Right kidney (tissue), 1 donor: ENCODE data around the gene RNF20.
A peak's percentile ranks its signal among the peaks of the same experiment; 100 is the strongest.
"Not testable (repeated sequence)": the region's sequence is repeated elsewhere in the genome, so short reads cannot be mapped to it uniquely, and the experiment has no call there.

Experiments
- DNase-seq: peaks from one replicate; pipeline ENCODE4 v3.0.0-alpha.2; 2016

Gene RNF20

GRCh38 chr9:101528015-101528414 lies 5.6 kb upstream of the RNF20 start:
- no peak for DNase-seq

- peak; percentile 18 for DNase-seq
Measured at GRCh38 chr9:101530076-101530711, 3.5 kb upstream of the RNF20 start.

GRCh38 chr9:101536351-101536750 lies 2.7 kb downstream of the RNF20 start:
- no peak for DNase-seq

DNA sequence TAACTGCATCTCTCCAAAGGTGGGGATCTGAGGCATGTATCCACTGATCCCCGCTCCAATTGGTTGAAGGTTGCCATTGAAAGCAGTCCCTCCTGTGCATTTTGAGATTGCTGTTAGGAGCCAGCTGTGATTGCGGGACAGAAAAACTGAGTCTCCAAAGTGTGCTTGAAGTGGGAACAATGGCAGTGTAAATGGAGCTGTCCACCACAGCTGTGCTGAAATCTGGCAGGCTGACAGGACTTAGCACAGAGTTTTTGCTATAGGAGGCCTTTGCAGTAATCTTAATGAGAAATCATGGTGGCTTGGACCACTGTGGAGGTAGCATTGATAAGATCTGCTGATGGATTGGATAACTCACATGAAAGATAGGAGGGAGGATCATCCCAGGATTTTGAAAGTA lies 3.3 kb downstream of the RNF20 start:
- DNase-seq: no peak

- DNase-seq: no peak
Measured at GRCh38 chr9:101540069-101540468, 6.4 kb downstream of the RNF20 start.

DNA sequence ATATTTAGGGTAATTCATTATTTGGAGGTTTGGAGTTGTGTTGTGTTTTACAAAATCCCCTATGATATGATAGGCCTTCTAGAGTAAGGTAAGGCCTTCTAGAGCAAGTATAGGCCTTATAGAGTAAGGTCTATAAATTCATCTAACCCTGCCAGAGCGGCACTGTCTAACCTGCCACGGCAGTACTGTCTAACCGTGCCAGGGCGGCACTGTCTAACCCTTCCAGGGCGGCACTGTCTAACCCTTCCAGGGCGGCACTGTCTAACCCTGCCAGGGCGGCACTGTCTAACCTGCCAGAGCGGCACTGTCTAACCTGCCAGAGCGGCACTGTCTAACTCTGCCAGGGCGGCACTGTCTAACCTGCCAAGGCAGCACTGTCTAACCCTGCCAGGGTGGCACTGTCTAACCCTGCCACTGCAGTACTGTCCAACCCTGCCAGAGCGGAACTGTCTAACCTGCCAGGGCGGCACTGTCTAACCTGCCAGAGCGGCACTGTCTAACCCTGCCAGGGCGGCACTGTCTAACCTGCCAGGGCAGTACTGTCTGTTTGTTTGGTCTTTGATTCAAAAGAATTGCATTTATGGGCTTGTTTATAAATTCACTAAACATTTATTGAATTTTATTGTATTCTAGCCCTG lies 9.6 kb downstream of the RNF20 start:
- DNase-seq: no peak

GRCh38 chr9:101549472-101550098 lies 15.9 kb downstream of the RNF20 start:
- not testable (repeated sequence) for DNase-seq

- DNase-seq: no peak
Measured at GRCh38 chr9:101561740-101562139, 28.1 kb downstream of the RNF20 start.

DNA sequence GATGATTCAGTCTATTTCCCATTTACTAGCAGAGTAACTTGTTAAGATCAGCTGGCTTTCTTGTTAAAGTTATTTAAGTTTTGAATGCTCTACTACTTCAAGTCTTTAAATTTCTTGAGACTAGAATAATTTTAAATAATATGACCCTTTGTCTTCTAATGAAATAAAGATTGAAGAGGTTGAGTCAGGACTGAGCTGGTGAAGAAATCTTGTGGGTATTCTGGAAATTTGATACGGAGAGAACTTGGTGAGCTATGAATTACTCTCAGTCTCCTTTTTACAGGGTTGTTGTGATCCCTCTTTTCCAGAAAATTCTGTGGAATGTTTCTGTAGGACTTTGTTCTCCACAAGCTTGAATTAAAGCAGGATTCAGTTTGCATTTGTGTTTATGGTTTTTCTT lies 29.3 kb downstream of the RNF20 start:
- no peak for DNase-seq

GRCh38 chr9:101564252-101564651 lies 30.6 kb downstream of the RNF20 start:
- DNase-seq: no peak

- no peak for DNase-seq
Measured at GRCh38 chr9:101566904-101567724, 33.5 kb downstream of the RNF20 start.

- no peak for DNase-seq
Measured at GRCh38 chr9:101567725-101568350, 34.2 kb downstream of the RNF20 start.

DNA sequence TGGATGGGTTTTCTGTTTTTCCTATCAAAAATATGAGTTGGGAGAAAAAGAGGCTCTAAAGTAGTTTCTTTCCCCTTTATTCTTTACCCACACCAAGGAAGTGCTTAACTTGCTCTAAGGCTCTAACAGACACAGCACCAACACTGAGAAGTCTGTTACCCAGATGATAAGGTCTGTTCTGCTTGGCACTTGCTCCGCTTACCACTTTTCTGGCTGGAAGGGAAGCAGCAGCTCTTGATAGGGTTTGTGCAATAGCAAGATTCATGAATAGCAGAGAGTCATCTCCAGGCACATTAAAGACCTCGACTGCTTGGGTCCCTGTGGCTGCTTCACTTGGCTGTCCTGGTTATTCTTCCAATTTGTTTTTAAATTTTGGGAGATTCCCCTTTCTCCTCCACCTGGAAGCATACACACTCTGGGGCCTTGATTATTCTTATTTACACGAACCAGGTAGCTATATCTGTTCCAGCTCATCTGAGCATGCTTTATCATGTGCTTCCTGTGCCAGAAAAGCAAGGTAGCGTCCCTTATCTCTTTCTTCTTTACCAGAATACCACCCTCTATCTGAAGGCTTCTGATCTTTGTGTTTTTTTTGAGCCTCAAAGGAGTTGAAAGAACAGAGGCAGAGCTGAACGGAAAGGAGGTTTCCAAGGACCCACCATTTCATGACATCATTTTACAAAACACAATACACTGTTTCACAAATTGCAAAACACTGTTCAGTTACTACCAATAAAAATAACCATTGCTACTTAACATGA lies 36.3 kb downstream of the RNF20 start:
- DNase-seq: no peak

DNA sequence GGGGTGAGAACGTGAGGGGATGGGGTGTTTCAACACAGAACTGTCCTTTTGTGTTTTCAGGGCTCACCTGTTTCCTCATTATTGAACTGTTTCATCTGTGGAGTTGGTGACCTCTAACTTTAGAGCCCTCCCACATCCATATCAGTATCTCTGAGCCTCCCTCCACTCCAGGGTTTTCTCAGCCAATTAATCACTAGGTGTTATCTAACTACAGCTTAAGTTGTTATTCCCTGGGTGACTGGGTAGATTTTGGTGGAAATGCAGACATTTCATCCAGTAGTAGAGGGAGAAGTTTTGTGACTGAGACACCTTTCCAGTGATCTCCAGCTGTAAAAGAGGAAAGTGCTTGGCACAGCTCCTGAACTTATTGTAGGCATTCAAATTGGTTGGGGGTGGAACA lies 37.5 kb downstream of the RNF20 start:
- no peak for DNase-seq

DNA sequence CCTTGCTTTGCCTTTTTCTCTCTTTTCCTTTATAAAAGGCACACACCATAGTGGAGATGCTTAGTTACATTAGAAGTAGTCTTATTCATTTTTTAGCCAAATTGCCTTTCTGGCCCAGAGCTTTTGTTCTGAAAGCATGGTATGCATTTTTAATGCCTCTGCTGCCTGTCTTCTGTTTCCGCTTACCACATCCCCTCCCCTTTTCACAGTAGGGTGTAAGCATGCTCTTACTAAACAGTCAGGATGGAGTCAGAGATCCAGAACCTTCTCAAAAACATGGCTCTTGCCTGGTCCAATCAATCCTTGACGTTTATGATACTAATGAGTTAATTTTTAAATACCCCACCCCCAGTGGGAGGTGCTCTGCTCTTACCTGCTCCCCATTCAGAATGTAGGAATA lies 38.7 kb downstream of the RNF20 start:
- DNase-seq: no peak

DNA sequence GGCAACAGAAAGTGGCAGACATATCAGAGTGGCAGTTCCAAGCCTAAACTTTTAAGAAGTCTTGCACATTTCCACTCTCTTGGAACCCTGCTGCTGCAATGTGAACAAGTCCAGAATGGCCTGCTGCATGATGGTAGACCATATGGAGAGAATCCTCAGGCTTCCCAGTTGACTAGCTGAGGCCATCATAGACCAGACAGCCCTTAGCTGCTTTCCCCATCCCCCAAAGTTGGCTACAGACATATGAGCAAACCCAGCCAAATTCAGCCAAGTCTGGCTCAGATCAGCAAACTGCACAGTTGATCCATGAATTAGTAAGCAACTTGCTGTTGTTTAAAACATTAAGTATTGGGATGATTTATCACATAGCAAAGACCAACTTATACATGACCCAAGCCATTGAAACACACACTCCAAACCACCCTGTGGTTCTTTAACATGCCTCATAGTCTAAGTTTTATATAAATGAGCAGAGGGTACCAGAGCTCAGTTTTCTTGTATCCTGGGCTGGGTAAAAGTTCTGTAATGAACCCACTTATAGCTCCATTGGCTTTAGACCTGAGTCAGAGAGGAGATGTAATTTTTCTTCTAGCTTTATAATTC lies 41.2 kb downstream of the RNF20 start:
- no peak for DNase-seq

DNA sequence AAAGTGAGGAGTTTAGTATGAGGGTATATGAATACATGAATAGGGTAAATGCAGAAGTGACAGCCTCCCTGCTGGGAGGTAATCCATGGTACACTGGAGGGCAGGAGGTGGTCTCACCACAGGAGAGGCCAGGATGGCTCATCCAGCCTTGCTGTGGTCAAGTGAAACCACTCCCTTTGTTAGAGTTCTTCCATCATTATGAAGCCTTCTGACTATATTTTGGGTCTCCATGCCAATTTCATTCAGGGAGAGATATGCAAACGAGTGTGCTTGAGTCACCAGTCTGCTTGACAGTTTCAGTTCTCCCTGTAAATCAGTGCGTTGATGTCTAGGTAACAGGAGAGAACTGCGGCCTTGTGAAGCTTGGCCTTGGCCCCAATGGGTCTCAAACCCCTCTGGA lies 44.7 kb downstream of the RNF20 start:
- DNase-seq: no peak

DNA sequence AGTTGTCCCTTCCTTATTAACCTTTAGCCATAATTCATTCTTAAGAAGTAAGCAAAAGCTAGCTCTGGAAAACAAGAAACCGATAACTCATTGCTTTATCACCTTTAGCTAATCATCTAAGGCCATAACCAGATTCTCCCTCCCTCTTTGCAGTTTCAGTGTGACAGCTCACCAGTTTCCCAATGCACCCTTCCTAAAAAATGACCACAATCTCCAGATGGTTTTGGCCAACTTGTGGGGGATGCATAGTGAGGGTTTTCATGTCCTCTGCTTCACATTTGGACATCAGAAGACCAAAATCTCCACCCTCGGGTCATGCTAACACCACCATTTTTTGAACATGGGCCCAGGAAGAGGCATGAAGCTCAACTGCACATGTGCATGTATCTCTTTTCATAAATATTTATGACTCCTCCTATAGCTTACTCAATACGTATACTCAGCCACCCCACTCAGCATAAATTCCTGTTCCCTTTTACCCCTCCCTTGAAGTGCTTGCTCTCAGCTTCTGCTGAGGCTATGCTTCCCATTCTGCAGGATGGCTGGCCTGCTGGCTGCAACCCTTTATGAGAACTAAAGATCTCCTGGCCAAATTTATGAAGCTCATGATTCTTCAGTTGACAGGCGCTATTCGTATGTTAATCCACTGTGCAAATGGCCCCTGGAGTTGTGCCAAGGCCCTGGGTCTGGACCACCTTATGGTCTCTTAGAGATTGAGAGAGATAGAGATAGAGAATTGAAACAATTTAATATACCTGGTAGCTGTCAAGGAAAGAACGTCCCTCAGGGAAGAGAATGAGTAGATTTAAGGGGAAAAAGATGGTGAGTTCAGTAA lies 46.3 kb downstream of the RNF20 start:
- no peak for DNase-seq

DNA sequence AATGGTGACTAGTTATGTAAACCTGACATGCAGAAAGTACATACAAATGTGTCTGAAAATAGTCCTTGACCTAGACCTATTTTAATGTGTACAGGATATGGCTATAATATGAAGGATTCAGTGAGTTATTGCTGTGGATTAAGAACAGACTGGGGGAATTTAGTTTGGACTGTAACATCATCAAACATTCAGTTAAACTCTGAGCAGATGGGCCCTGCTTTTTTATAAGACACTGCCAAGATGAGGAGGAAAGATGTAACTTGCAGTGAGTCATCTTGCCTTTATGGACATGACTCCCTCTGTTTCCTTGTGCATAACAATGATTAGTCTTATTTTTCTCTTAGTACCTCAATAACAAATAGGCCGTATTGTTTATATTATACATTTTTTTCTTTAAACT lies 48.9 kb downstream of the RNF20 start:
- no peak for DNase-seq

DNA sequence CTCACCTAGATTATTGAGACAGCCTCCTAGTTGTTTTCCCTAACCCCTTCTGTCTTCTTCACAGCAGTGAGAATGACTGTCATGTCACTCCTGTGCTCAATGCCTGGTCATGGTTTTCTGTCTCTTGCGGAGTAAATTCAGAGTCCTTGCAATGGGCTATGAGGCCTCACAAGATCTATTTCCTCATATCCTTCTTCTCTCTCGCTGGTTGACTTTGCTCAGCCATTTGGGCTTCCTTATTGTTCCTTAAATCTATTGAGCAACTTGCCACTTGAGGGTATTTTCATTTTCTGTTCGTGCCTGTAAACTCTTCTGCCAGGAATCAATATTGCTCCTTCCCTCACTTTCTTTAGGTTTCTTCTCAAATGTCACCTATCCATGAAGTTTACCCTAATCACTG lies 52.1 kb downstream of the RNF20 start:
- no peak for DNase-seq

DNA sequence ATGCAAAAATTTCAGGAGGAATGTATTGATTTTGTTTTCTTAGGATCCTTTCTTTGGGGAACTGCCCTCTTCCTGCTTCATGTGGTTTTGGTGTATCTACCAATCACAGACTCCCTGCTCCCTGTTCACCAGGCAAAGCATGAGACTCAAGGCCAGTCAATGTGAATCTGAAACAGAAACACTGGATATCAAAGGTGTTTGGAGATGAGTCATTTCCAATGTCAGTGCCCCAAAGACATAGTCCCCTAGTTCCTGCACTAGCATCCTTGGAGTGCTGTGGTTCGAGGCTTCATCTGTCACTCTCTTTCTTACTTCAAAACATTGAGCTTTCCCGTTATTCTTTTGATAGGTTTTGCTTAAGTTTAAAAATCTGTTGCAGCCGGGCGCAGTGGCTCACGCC lies 53.0 kb downstream of the RNF20 start:
- DNase-seq: no peak
